ENCODE measurements around the gene PCDH12.

Gene PCDH12

DNA sequence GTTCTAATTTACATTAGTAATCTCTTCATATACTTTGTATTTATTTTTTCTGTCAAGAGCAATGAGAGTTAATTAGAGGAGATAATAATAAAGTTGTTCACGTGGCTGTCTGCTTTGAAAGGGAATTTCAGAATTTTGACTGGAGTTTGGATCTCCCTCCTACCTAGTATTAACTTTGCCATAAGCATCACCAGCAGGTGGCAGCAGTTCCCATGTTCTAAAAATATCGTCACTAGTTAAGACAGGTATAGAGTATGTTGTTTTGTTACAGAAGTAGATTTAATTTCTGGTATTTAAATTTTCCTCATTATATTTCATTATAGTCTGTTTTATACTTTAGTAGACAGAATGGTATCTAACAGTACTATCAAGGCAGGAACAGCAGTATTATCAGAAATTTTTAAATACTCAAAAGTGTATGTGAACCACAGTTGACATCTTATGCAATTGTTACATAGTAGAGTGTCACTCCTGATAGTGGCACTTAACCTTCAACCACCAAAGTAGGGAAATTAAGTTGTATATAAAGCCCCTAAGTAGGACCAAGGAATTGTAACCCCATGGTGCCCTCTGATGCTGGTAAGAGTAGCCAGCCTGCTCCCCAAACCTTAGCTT lies 34.5 kb upstream of the PCDH12 start:
- Histone ChIP-seq H3K4me2 (ENCODE audit: low read length) (no peak overlapping the region), H4K20me1 (ENCODE audit: control insufficient read depth, insufficient read depth, low read depth, low read length) (no peaks in the 10 kb centered on the region), H3K9me3 (ENCODE audit: control insufficient read depth, insufficient read depth, low read length) (no peaks in the 10 kb centered on the region), H3K4me3 (ENCODE audit: low read length) (no peak overlapping the region), H3K36me3 (ENCODE audit: control insufficient read depth, low read length) (peaks cover 37% of the 10 kb centered on the region), H3K9me2 (replicated peaks; ENCODE audit: control insufficient read depth, low read length) (no peaks in the 10 kb centered on the region), H3K4me1 (ENCODE audit: control insufficient read depth, low read length) (no peaks in the 10 kb centered on the region), H3K79me2 (ENCODE audit: control insufficient read depth, low read length) (no peaks in the 10 kb centered on the region), H3K27ac (ENCODE audit: low read depth, low read length) (no peak overlapping the region), H3K27me3 (ENCODE audit: control insufficient read depth, low read length) (no peaks in the 10 kb centered on the region), H3F3A (ENCODE audit: control insufficient read depth, insufficient read depth) (0 out of 2 replicates have a peak, but pooled peaks cover 3% of the 10 kb centered on the region)
- TF ChIP-seq, protein P1, sequence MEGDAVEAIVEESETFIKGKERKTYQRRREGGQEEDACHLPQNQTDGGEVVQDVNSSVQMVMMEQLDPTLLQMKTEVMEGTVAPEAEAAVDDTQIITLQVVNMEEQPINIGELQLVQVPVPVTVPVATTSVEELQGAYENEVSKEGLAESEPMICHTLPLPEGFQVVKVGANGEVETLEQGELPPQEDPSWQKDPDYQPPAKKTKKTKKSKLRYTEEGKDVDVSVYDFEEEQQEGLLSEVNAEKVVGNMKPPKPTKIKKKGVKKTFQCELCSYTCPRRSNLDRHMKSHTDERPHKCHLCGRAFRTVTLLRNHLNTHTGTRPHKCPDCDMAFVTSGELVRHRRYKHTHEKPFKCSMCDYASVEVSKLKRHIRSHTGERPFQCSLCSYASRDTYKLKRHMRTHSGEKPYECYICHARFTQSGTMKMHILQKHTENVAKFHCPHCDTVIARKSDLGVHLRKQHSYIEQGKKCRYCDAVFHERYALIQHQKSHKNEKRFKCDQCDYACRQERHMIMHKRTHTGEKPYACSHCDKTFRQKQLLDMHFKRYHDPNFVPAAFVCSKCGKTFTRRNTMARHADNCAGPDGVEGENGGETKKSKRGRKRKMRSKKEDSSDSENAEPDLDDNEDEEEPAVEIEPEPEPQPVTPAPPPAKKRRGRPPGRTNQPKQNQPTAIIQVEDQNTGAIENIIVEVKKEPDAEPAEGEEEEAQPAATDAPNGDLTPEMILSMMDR (IDR thresholded peaks at IDR 0.05; ENCODE audit: low read depth, low read length, poor library complexity, severe bottlenecking): peak; percentile 65
- TF ChIP-seq EZH2phosphoT487 (IDR thresholded peaks at IDR 0.05; ENCODE audit: borderline replicate concordance, low read length): no peak

GRCh38 chr5:141989720-141990119 lies 31.7 kb upstream of the PCDH12 start:
- H3K9me3 ChIP-seq (ENCODE audit: control insufficient read depth, insufficient read depth, low read length): no peaks in the 10 kb centered on the region
- no peak for TF ChIP-seq EZH2phosphoT487 (IDR thresholded peaks at IDR 0.05; ENCODE audit: borderline replicate concordance, low read length)
- TF ChIP-seq, protein P1 (IDR thresholded peaks at IDR 0.05; ENCODE audit: low read depth, low read length, poor library complexity, severe bottlenecking): no peak
- H3K36me3 ChIP-seq (ENCODE audit: control insufficient read depth, low read length): peaks cover 56% of the 10 kb centered on the region
- H3K79me2 ChIP-seq (ENCODE audit: control insufficient read depth, low read length): no peaks in the 10 kb centered on the region
- H3K4me1 ChIP-seq (ENCODE audit: control insufficient read depth, low read length): no peaks in the 10 kb centered on the region
- H4K20me1 ChIP-seq (ENCODE audit: control insufficient read depth, insufficient read depth, low read depth, low read length): no peaks in the 10 kb centered on the region
- no peak overlapping the region for H3K4me3 ChIP-seq (ENCODE audit: low read length)
- H3F3A ChIP-seq (ENCODE audit: control insufficient read depth, insufficient read depth): 0 out of 2 replicates have a peak, but pooled peaks cover 3% of the 10 kb centered on the region
- no peaks in the 10 kb centered on the region for H3K27me3 ChIP-seq (ENCODE audit: control insufficient read depth, low read length)
- no peak overlapping the region for H3K4me2 ChIP-seq (ENCODE audit: low read length)
- no peak overlapping the region for H3K27ac ChIP-seq (ENCODE audit: low read depth, low read length)
- H3K9me2 ChIP-seq (replicated peaks; ENCODE audit: control insufficient read depth, low read length): no peaks in the 10 kb centered on the region

GRCh38 chr5:141986072-141986471 lies 28.1 kb upstream of the PCDH12 start:
- no peaks in the 10 kb centered on the region for H3K4me1 ChIP-seq (ENCODE audit: control insufficient read depth, low read length)
- H3K79me2 ChIP-seq (ENCODE audit: control insufficient read depth, low read length): no peaks in the 10 kb centered on the region
- H4K20me1 ChIP-seq (ENCODE audit: control insufficient read depth, insufficient read depth, low read depth, low read length): no peaks in the 10 kb centered on the region
- H3F3A ChIP-seq (ENCODE audit: control insufficient read depth, insufficient read depth): no peaks in the 10 kb centered on the region
- H3K9me2 ChIP-seq (replicated peaks; ENCODE audit: control insufficient read depth, low read length): no peaks in the 10 kb centered on the region
- H3K9me3 ChIP-seq (ENCODE audit: control insufficient read depth, insufficient read depth, low read length): no peaks in the 10 kb centered on the region
- no peak for TF ChIP-seq EZH2phosphoT487 (IDR thresholded peaks at IDR 0.05; ENCODE audit: borderline replicate concordance, low read length)
- TF ChIP-seq, protein P1 (IDR thresholded peaks at IDR 0.05; ENCODE audit: low read depth, low read length, poor library complexity, severe bottlenecking): no peak
- H3K36me3 ChIP-seq (ENCODE audit: control insufficient read depth, low read length): peaks cover 53% of the 10 kb centered on the region
- H3K27me3 ChIP-seq (ENCODE audit: control insufficient read depth, low read length): no peaks in the 10 kb centered on the region
- no peak overlapping the region for H3K27ac ChIP-seq (ENCODE audit: low read depth, low read length)
- no peak overlapping the region for H3K4me2 ChIP-seq (ENCODE audit: low read length)
- H3K4me3 ChIP-seq (ENCODE audit: low read length): no peak overlapping the region
